SK-N-SH treated with all-trans-retinoic acid at 6 μM for 48 hours (cell line): ENCODE data around the gene SUSD4.

Experiments used
- ATAC-seq: fragments of 200-7000 bp; cut with Tn5 transposase; 3 replicates; pipeline ENCODE4 v1.9.1; 2020; ENCODE audit warnings: mild to moderate bottlenecking, moderate library complexity
- ARNTL ChIP-seq: fragments of 450-650 bp; formaldehyde crosslinking; IDR thresholded peaks from 2 replicates; pipeline ENCODE4 v1.5.0; 2020; ENCODE audit warnings: low read depth, mild to moderate bottlenecking, moderate library complexity, borderline replicate concordance
- BACH2 ChIP-seq: fragments of 250-450 bp; sonication (Bioruptor Pico); IDR thresholded peaks from 2 replicates; pipeline ENCODE4 v1.9.0; 2021; ENCODE audit warnings: mild to moderate bottlenecking, borderline replicate concordance
- CSDC2 ChIP-seq: fragments of 250-450 bp; sonication (Bioruptor Pico); IDR thresholded peaks from 2 replicates; pipeline ENCODE4 v1.5.0; 2020; ENCODE audit warnings: mild to moderate bottlenecking, moderate library complexity
- ESRRG ChIP-seq: fragments of 250-450 bp; sonication (Bioruptor Pico); IDR thresholded peaks from 2 replicates; pipeline ENCODE4 v1.6.1; 2021; ENCODE audit warnings: mild to moderate bottlenecking
- GLIS3 ChIP-seq: fragments of 250-450 bp; sonication (Bioruptor Pico); IDR thresholded peaks from 2 replicates; pipeline ENCODE4 v1.5.0; 2020; ENCODE audit warnings: mild to moderate bottlenecking, moderate library complexity
- OSR1 ChIP-seq: fragments of 250-450 bp; sonication (Bioruptor Pico); IDR thresholded peaks from 2 replicates; pipeline ENCODE4 v1.8.0; 2022; ENCODE audit warnings: moderate library complexity, mild to moderate bottlenecking, inconsistent platforms
- PPARA ChIP-seq: fragments of 250-450 bp; sonication (Bioruptor Pico); IDR thresholded peaks from 2 replicates; pipeline ENCODE4 v1.5.0; 2020; ENCODE audit warnings: mild to moderate bottlenecking, borderline replicate concordance
- SNAI2 ChIP-seq: fragments of 250-450 bp; sonication (Bioruptor Pico); IDR thresholded peaks from 2 replicates; pipeline ENCODE4 v1.5.0; 2020; ENCODE audit warnings: mild to moderate bottlenecking, moderate library complexity
- TOX ChIP-seq: fragments of 250-450 bp; sonication (Bioruptor Pico); IDR thresholded peaks from 2 replicates; pipeline ENCODE4 v1.8.0; 2021; ENCODE audit warnings: mild to moderate bottlenecking, moderate library complexity, borderline replicate concordance
- ZC3H10 ChIP-seq: fragments of 250-450 bp; sonication (Bioruptor Pico); IDR thresholded peaks from 2 replicates; pipeline ENCODE4 v1.5.1; 2021; ENCODE audit warnings: mild to moderate bottlenecking, moderate library complexity
- ZFP3 ChIP-seq: fragments of 250-450 bp; sonication (Bioruptor Pico); IDR thresholded peaks from 2 replicates; pipeline ENCODE4 v1.5.0; 2020; ENCODE audit warnings: mild to moderate bottlenecking, moderate library complexity
- ZFP30 ChIP-seq: fragments of 450-650 bp; formaldehyde crosslinking; IDR thresholded peaks from 2 replicates; pipeline ENCODE4 v1.5.0; 2022; ENCODE audit warnings: mild to moderate bottlenecking, moderate library complexity
- ZNF565 ChIP-seq: fragments of 450-650 bp; formaldehyde crosslinking; conservative IDR thresholded peaks from 2 replicates; pipeline ENCODE4 v1.5.0; 2020; ENCODE audit warnings: low read depth, mild to moderate bottlenecking, moderate library complexity
- ZNF8 ChIP-seq: fragments of 450-650 bp; formaldehyde crosslinking; IDR thresholded peaks from 2 replicates; pipeline ENCODE4 v1.5.0; 2020; ENCODE audit warnings: mild to moderate bottlenecking, moderate library complexity
- TF ChIP-seq, protein P1 (sequence below): fragments of 250-450 bp; sonication (Bioruptor Pico); IDR thresholded peaks from 2 replicates; pipeline ENCODE4 v1.5.0; 2020; ENCODE audit warnings: mild to moderate bottlenecking, moderate library complexity
- TF ChIP-seq, protein P2 (sequence below): fragments of 250-450 bp; sonication (Bioruptor Pico); IDR thresholded peaks from 2 replicates; pipeline ENCODE4 v1.5.1; 2020; ENCODE audit warnings: low read depth, mild to moderate bottlenecking, moderate library complexity
- TF ChIP-seq, protein P3 (sequence below): fragments of 250-450 bp; sonication (Bioruptor Pico); IDR thresholded peaks from 2 replicates; pipeline ENCODE4 v1.8.0; 2020; ENCODE audit warnings: mild to moderate bottlenecking, moderate library complexity, borderline replicate concordance
- TF ChIP-seq, protein P4 (sequence below): fragments of 250-450 bp; sonication (Bioruptor Pico); IDR thresholded peaks from 2 replicates; pipeline ENCODE4 v1.5.1; 2021; ENCODE audit warnings: mild to moderate bottlenecking, moderate library complexity

SUSD4 gene

DNA sequence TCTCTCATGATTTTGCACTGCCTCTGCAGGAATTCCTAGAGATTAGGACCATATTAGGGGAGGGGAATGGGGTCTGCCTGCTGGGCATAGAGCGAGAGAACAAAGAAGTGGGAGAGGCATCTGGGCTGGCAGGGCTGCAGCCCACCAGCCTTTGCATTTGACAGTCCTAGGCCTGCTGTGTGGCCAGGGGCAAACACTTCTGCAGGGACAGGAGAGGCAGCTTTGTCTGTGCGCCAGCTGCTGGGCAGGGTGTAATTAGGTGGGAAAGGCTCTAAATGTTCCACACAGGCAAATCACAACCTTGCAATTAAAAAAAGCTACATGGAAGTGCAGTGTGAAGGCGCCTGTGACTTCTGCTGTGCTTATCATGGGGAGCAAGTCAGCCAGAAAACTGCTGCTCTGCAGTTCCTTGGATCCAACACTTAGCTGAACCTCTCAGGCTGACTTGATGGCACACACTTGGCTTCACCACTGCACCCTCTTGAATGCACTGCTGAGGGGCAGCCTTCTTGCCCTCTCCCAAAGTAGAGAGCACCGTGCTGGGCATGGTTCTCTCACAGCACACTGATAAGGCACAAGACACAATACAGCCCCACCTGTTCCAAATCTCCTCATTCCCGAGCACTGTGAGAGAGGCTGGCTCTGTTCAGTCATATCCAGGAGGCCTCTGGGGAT is 147.3 kb downstream of the SUSD4 start:
- no peak for TF ChIP-seq BACH2 (CRISPR knock-in tag)
- TF ChIP-seq CSDC2 (CRISPR knock-in tag) = no peak
- TF ChIP-seq ZFP30 (CRISPR knock-in tag) = no peak
- TF ChIP-seq, protein P1, sequence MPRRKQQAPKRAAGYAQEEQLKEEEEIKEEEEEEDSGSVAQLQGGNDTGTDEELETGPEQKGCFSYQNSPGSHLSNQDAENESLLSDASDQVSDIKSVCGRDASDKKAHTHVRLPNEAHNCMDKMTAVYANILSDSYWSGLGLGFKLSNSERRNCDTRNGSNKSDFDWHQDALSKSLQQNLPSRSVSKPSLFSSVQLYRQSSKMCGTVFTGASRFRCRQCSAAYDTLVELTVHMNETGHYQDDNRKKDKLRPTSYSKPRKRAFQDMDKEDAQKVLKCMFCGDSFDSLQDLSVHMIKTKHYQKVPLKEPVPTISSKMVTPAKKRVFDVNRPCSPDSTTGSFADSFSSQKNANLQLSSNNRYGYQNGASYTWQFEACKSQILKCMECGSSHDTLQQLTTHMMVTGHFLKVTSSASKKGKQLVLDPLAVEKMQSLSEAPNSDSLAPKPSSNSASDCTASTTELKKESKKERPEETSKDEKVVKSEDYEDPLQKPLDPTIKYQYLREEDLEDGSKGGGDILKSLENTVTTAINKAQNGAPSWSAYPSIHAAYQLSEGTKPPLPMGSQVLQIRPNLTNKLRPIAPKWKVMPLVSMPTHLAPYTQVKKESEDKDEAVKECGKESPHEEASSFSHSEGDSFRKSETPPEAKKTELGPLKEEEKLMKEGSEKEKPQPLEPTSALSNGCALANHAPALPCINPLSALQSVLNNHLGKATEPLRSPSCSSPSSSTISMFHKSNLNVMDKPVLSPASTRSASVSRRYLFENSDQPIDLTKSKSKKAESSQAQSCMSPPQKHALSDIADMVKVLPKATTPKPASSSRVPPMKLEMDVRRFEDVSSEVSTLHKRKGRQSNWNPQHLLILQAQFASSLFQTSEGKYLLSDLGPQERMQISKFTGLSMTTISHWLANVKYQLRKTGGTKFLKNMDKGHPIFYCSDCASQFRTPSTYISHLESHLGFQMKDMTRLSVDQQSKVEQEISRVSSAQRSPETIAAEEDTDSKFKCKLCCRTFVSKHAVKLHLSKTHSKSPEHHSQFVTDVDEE (CRISPR knock-in tag) = no peak
- TF ChIP-seq, protein P2, sequence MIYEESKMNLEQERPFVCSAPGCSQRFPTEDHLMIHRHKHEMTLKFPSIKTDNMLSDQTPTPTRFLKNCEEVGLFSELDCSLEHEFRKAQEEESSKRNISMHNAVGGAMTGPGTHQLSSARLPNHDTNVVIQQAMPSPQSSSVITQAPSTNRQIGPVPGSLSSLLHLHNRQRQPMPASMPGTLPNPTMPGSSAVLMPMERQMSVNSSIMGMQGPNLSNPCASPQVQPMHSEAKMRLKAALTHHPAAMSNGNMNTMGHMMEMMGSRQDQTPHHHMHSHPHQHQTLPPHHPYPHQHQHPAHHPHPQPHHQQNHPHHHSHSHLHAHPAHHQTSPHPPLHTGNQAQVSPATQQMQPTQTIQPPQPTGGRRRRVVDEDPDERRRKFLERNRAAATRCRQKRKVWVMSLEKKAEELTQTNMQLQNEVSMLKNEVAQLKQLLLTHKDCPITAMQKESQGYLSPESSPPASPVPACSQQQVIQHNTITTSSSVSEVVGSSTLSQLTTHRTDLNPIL (CRISPR knock-in tag) = no peak
- TF ChIP-seq OSR1 (CRISPR knock-in tag) = no peak
- no peak for TF ChIP-seq GLIS3
- TF ChIP-seq TOX (CRISPR knock-in tag) = no peak
- TF ChIP-seq, protein P3, sequence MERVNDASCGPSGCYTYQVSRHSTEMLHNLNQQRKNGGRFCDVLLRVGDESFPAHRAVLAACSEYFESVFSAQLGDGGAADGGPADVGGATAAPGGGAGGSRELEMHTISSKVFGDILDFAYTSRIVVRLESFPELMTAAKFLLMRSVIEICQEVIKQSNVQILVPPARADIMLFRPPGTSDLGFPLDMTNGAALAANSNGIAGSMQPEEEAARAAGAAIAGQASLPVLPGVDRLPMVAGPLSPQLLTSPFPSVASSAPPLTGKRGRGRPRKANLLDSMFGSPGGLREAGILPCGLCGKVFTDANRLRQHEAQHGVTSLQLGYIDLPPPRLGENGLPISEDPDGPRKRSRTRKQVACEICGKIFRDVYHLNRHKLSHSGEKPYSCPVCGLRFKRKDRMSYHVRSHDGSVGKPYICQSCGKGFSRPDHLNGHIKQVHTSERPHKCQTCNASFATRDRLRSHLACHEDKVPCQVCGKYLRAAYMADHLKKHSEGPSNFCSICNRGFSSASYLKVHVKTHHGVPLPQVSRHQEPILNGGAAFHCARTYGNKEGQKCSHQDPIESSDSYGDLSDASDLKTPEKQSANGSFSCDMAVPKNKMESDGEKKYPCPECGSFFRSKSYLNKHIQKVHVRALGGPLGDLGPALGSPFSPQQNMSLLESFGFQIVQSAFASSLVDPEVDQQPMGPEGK (CRISPR knock-in tag) = no peak
- no peak for TF ChIP-seq ZC3H10 (CRISPR knock-in tag)
- TF ChIP-seq PPARA (CRISPR knock-in tag) = no peak
- no peak for TF ChIP-seq ESRRG (CRISPR knock-in tag)
- TF ChIP-seq ZNF8 (CRISPR knock-in tag) = no peak
- no peak for TF ChIP-seq SNAI2 (CRISPR knock-in tag)
- no peak for TF ChIP-seq ARNTL (CRISPR knock-in tag)
- TF ChIP-seq, protein P4, sequence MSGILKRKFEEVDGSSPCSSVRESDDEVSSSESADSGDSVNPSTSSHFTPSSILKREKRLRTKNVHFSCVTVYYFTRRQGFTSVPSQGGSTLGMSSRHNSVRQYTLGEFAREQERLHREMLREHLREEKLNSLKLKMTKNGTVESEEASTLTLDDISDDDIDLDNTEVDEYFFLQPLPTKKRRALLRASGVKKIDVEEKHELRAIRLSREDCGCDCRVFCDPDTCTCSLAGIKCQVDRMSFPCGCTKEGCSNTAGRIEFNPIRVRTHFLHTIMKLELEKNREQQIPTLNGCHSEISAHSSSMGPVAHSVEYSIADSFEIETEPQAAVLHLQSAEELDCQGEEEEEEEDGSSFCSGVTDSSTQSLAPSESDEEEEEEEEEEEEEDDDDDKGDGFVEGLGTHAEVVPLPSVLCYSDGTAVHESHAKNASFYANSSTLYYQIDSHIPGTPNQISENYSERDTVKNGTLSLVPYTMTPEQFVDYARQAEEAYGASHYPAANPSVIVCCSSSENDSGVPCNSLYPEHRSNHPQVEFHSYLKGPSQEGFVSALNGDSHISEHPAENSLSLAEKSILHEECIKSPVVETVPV (CRISPR knock-in tag) = no peak
- TF ChIP-seq ZNF565 = no peak
- ATAC-seq = no peak

DNA sequence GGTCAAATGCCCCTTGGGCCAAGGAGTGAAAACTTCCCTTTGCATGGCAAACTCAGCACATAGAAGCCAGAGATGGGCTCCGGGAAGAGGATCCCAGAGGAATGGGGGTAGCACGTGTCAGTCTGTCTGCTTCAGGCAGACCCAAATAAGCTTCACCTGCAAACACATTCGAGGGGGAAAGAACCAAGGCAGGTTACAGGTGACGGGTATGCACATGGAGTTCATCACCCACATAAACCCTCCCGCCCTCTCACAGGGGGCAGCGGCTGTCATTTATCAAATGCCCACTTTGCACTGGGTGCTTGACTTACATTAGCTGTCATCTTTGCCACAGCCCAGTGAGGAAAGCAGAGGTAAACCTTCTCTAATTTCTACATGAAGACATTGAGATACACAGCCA is 147.9 kb downstream of the SUSD4 start:
- no peak for ATAC-seq
- no peak for TF ChIP-seq ESRRG (CRISPR knock-in tag)
- TF ChIP-seq GLIS3 = no peak

DNA sequence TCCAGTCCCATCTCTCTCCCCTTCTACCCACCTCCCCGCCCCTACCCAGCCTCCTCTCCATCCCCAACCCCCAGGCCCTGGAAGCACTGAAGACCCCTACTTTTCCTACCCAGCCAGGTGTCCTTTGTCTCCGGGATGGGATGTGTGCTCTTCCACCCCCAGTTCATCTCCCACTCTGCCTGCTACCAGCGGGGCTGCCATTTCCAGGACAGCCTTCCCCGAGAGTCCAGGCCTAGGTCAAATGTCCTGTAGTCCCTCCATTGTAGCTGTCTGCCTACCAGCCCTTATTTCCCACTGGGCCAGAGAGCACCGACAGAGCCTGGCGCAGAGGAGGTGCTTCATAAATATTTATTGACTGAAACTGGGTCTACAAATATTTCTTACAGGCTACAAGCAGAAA is 148.9 kb downstream of the SUSD4 start:
- TF ChIP-seq, protein P2 (CRISPR knock-in tag) = no peak
- no peak for TF ChIP-seq TOX (CRISPR knock-in tag)
- TF ChIP-seq, protein P4 (CRISPR knock-in tag) = no peak
- no peak for TF ChIP-seq ZFP30 (CRISPR knock-in tag)
- no peak for TF ChIP-seq BACH2 (CRISPR knock-in tag)
- TF ChIP-seq GLIS3 = no peak
- TF ChIP-seq ZFP3 = no peak
- TF ChIP-seq SNAI2 (CRISPR knock-in tag) = no peak
- no peak for TF ChIP-seq ARNTL (CRISPR knock-in tag)
- TF ChIP-seq, protein P3 (CRISPR knock-in tag) = no peak
- no peak for ATAC-seq
